Fibroblast of lung (primary cell): ENCODE data around the gene SULF2. TPM values are rescaled to one million over a fixed set of nuclear protein-coding genes. Genes with fewer than 3 reads are reported as not detected.

Experiments
- DNase-seq, 2 donors: peaks; one replicate each; pipeline versions ENCODE4 v3.0.0 to v3.0.0-alpha.2; 2010; ENCODE audit warnings: low read depth in 2 of 2
- H2AFZ ChIP-seq: 2 replicates; pipeline ENCODE4 v1.5.1; 2012; ENCODE audit warnings: low read length, control low read depth, inconsistent platforms
- H3K27ac ChIP-seq: 2 replicates; pipeline ENCODE4 v1.5.1; 2011; ENCODE audit warnings: low read length, control low read depth; ENCODE audit not compliant: insufficient read depth
- H3K27me3 ChIP-seq: 2 replicates; pipeline ENCODE4 v1.5.1; 2011; ENCODE audit warnings: mild to moderate bottlenecking, low read length; ENCODE audit not compliant: control insufficient read depth, insufficient read depth
- H3K36me3 ChIP-seq: 2 replicates; pipeline ENCODE4 v1.5.1; 2011; ENCODE audit warnings: low read length; ENCODE audit not compliant: control insufficient read depth, insufficient read depth
- H3K4me1 ChIP-seq: 2 replicates; pipeline ENCODE4 v1.5.1; 2011; ENCODE audit warnings: low read length; ENCODE audit not compliant: control insufficient read depth, insufficient read depth; ENCODE audit errors: extremely low read depth
- H3K4me2 ChIP-seq: 2 replicates; pipeline ENCODE4 v1.5.1; 2011; ENCODE audit warnings: low read length, control low read depth; ENCODE audit not compliant: insufficient read depth; ENCODE audit errors: extremely low read depth
- H3K4me3 ChIP-seq, 4 experiments: fragments of 200-600 bp in 1 of 4; sonication (generic) in 1 of 4; replicated peaks in 1 of 4; 2 replicates each; pipeline ENCODE4 v1.5.1; 2011 to 2016; ENCODE audit warnings: low read length in 4 of 4, low read depth in 3 of 4, mild to moderate bottlenecking in 3 of 4, control low read depth in 2 of 4, inconsistent platforms in 1 of 4, mixed read lengths in 1 of 4; ENCODE audit not compliant: insufficient read depth in 1 of 4; ENCODE audit errors: control extremely low read depth in 1 of 4
- H3K79me2 ChIP-seq: 2 replicates; pipeline ENCODE4 v1.5.1; 2012; ENCODE audit warnings: mild to moderate bottlenecking, low read length, inconsistent platforms; ENCODE audit not compliant: control insufficient read depth, insufficient read depth
- H3K9ac ChIP-seq: 2 replicates; pipeline ENCODE4 v1.5.1; 2011; ENCODE audit warnings: mild to moderate bottlenecking, low read length, control low read depth; ENCODE audit not compliant: insufficient read depth
- H3K9me3 ChIP-seq: 2 replicates; pipeline ENCODE4 v1.5.1; 2012; ENCODE audit warnings: low read depth, low read length; ENCODE audit not compliant: control insufficient read depth, insufficient read depth
- H4K20me1 ChIP-seq: 2 replicates; pipeline ENCODE4 v1.5.1; 2011; ENCODE audit warnings: low read length; ENCODE audit not compliant: control insufficient read depth, insufficient read depth; ENCODE audit errors: extremely low read depth
- EZH2 ChIP-seq: IDR thresholded peaks from 2 replicates; pipeline ENCODE4 v1.5.1; 2012; ENCODE audit warnings: low read length, control low read depth, mild to moderate bottlenecking; ENCODE audit errors: missing control alignments
- polyA plus RNA-seq, 2 donors: library from polyadenylated mRNA; depleted of rRNA in 1 of 2; stranded (reverse) in 1 of 2; unstranded in 1 of 2; fragments of >200 nt; gene quantifications; 2 replicates each; pipeline ENCODE4 v1.2.1, GENCODE V29; 2011 to 2012; ENCODE audit warnings: missing spikeins in 1 of 2
- total RNA-seq: library from RNA; depleted of rRNA; stranded (reverse); fragments of >200 nt; gene quantifications from 2 replicates; pipeline ENCODE4 v1.2.1, GENCODE V29; 2014
- TF ChIP-seq, protein P1 (sequence below), 2 donors: IDR thresholded peaks in 1 of 2; conservative IDR thresholded peaks in 1 of 2; 1 replicate in 1 of 2; 2 replicates in 1 of 2; pipeline ENCODE4 v1.5.1; 2011 to 2012; ENCODE audit warnings: low read length in 2 of 2, control low read depth in 1 of 2, inconsistent platforms in 1 of 2, low read depth in 1 of 2, mild to moderate bottlenecking in 1 of 2

Gene SULF2
- total and polyA plus RNA-seq, 2 donors (not counting 1 experiment from before 2014, with no cell fraction given), result 0.26 to 9.6 TPM

DNA sequence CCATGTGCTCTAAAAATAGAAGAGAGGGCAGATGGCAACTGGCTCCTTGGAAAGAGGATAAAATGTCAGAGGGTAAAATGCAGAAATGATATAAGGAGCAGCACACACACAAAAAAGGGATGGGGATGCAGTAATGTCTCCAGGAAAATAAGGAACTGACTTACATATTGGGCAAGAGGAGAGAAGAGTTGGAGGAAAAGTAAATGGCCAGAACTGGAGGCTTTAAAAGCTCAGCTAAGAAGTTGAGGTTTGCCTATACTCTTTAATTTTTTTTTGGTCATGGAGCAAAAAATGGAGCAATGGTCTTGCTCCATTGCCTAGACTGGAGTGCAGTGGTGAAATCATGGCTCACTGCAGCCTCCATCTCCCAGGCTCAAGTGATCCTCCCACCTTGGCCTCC, 93.7 kb downstream of the SULF2 start:
- Histone ChIP-seq H3K36me3 (no peaks in the 10 kb centered on the region), H3K27ac (no peak overlapping the region), H3K9me3 (no peaks in the 10 kb centered on the region), H3K4me1 (no peaks in the 10 kb centered on the region), H3K79me2 (no peaks in the 10 kb centered on the region), H4K20me1 (no peaks in the 10 kb centered on the region), H3K4me2 (no peak overlapping the region), H2AFZ (no peak overlapping the region), H3K4me3 (no peak overlapping the region), H3K9ac (no peak overlapping the region), H3K27me3 (no peaks in the 10 kb centered on the region)
- TF ChIP-seq EZH2, result no peak
- TF ChIP-seq, protein P1, sequence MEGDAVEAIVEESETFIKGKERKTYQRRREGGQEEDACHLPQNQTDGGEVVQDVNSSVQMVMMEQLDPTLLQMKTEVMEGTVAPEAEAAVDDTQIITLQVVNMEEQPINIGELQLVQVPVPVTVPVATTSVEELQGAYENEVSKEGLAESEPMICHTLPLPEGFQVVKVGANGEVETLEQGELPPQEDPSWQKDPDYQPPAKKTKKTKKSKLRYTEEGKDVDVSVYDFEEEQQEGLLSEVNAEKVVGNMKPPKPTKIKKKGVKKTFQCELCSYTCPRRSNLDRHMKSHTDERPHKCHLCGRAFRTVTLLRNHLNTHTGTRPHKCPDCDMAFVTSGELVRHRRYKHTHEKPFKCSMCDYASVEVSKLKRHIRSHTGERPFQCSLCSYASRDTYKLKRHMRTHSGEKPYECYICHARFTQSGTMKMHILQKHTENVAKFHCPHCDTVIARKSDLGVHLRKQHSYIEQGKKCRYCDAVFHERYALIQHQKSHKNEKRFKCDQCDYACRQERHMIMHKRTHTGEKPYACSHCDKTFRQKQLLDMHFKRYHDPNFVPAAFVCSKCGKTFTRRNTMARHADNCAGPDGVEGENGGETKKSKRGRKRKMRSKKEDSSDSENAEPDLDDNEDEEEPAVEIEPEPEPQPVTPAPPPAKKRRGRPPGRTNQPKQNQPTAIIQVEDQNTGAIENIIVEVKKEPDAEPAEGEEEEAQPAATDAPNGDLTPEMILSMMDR (conservative IDR thresholded peaks at IDR 0.05 in 1 of 2, IDR thresholded peaks at IDR 0.05 in 1 of 2; ENCODE audit: low read depth in 1 of 2, low read length in 2 of 2), result no peak
- DNase-seq, result peak; percentile 40 to 50

DNA sequence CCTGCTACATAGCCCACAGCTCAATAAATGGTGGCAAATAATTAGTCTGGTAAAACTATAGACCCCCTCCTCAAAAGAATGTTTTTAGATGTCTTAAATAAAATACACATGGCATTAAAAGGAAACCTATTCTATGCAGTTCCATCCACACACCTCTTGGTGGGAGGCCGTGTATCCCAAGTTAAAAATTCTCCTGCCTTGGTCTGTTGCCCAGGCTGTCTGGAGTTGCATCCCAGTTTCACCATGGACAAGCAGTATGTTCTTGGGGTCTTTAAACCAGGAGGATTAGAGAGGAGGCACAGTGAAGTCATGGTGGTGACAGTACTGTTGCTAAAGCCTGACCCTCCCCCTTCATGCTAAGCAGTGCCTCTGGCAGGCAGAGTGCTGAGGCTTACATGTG, 95.5 kb downstream of the SULF2 start:
- H3K79me2 ChIP-seq, result no peaks in the 10 kb centered on the region
- no peaks in the 10 kb centered on the region for H3K27me3 ChIP-seq
- DNase-seq, result no peak
- no peaks in the 10 kb centered on the region for H3K36me3 ChIP-seq
- H3K4me1 ChIP-seq, result no peaks in the 10 kb centered on the region
- H4K20me1 ChIP-seq, result no peaks in the 10 kb centered on the region
- no peaks in the 10 kb centered on the region for H3K9me3 ChIP-seq
- H3K4me2 ChIP-seq, result no peak overlapping the region
- H3K27ac ChIP-seq, result no peak overlapping the region
- H3K4me3 ChIP-seq, result no peak overlapping the region
- H2AFZ ChIP-seq, result no peak overlapping the region
- TF ChIP-seq, protein P1 (conservative IDR thresholded peaks at IDR 0.05 in 1 of 2, IDR thresholded peaks at IDR 0.05 in 1 of 2; ENCODE audit: low read depth in 1 of 2, low read length in 2 of 2), result no peak
- no peak for TF ChIP-seq EZH2
- no peak overlapping the region for H3K9ac ChIP-seq

DNA sequence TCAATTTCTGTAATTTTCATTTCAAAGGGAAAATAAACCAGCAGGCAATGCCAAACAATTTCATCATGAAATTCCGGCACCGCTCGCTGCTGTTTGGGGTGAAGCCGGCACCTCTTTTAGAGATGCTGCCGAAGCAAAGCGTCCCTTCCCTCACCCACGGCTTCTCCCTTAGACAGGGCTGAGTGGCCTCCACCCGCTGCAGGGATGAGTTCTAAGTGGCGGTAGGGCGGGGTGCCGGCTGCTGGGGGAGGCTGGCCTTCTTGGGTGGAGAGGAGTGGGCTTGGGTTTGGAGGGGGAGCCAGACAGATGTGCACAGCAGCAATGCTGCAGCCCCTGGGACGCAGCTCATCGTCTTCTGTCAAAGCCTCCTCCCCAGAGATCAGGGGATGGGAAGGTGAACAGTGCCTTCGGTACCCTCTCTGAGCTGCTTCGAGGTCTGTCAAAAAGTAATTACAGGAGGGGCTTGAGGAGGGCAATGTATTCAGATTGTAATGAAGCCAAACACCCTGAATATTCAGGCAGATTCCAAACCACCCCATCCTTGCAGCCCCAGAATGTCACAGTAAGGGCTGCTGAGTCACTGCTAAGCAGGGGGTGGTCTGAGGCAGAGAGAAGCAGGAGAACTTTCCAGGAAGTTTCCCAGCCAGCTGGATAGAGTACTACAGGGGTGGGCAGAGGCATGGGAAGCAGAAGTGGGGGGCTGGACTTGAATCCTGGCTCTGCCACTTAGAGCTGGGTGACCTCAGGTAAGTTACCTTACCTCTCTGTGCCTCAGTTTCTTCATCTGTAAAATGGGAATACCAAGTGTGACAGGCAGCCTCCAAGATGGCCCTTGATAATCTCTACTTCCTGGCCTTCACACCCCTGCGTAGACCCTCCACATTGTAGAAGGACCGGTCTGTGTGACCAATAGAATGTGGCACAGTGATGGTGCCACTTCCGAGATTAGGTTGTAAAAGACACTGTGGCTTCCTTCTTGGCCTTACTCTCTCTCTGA, 96.6 kb downstream of the SULF2 start:
- Histone ChIP-seq H2AFZ (no peak overlapping the region), H3K27ac (no peak overlapping the region), H3K79me2 (no peaks in the 10 kb centered on the region), H4K20me1 (no peaks in the 10 kb centered on the region), H3K36me3 (no peaks in the 10 kb centered on the region), H3K4me3 (no peak overlapping the region), H3K4me1 (no peaks in the 10 kb centered on the region), H3K27me3 (no peaks in the 10 kb centered on the region), H3K4me2 (no peak overlapping the region), H3K9me3 (no peaks in the 10 kb centered on the region), H3K9ac (no peak overlapping the region)
- DNase-seq, result peak in 1 of 2 donors; percentile 69
- TF ChIP-seq EZH2, result no peak
- TF ChIP-seq, protein P1 (conservative IDR thresholded peaks at IDR 0.05 in 1 of 2, IDR thresholded peaks at IDR 0.05 in 1 of 2; ENCODE audit: low read depth in 1 of 2, low read length in 2 of 2), result no peak
